ENCODE measurements around the gene RWDD3.

RWDD3 gene

DNA sequence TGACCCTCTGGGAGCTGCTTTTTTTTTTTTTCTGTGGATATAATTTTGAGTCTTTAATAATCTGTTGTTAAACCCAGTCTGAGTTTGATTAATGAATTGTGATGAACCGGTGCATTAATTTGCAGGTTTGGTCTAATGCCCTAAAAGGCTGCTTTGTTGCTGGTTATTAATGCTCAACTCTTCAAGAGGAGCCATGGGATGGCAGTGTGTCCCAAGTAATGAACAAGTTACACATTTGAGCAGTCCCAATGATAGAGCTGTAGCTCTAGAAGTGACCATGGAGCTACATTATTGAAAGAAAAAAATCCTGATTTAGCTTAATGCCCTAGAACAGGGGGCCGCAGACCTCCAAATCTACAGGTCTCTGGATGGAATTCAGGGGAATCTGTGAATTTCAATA is 53.1 kb downstream of the RWDD3 start:
- DNase-seq = no peak

DNA sequence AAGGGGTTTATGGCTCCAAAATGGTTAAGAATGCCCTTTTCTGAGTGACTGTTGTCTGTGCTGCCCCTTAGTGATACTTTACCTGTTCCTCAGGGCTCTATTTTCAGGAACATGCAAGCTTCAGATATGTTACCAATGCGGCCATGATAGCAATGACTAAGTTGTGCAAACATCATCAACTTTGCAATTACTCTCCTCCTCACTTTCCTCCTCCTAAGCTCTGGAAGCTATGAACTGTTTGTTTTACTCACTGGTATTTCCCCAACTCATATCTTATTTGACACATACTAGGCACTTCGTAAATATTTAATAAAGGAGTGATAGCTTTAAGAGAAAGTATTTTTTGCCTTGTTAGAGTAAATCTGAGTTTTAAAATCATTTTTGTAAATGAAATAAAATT is 53.8 kb downstream of the RWDD3 start:
- no peak for DNase-seq

All from CD4-positive, alpha-beta T cell treated with Interferon gamma for 1 hour (primary cell).